IPS-20b (cell line): ENCODE measurements around the gene ACVR2B.
A peak's percentile ranks its signal among the peaks of the same experiment; 100 is the strongest.

Source experiments
- H3K27ac ChIP-seq: one replicate; pipeline ENCODE4 v1.5.1; 2013; ENCODE audit warnings: low read length
- H3K27me3 ChIP-seq: 2 replicates; pipeline ENCODE4 v1.6.1; 2013; ENCODE audit warnings: mild to moderate bottlenecking, low read length, inconsistent platforms; ENCODE audit not compliant: insufficient read depth
- H3K36me3 ChIP-seq: 2 replicates; pipeline ENCODE4 v1.6.1; 2013; ENCODE audit warnings: low read depth, mild to moderate bottlenecking, inconsistent platforms, low read length, moderate library complexity; ENCODE audit not compliant: insufficient read depth
- H3K4me1 ChIP-seq: 2 replicates; pipeline ENCODE4 v1.6.1; 2013; ENCODE audit warnings: mild to moderate bottlenecking, control low read depth, inconsistent platforms, low read length, moderate library complexity; ENCODE audit not compliant: insufficient read depth
- H3K4me3 ChIP-seq: 2 replicates; pipeline ENCODE4 v1.5.1; 2013; ENCODE audit warnings: mild to moderate bottlenecking, low read length, inconsistent platforms
- H3K9ac ChIP-seq: 2 replicates; pipeline ENCODE4 v1.6.1; 2013; ENCODE audit warnings: low read depth, mild to moderate bottlenecking, inconsistent platforms, low read length, moderate library complexity
- H3K9me3 ChIP-seq: 2 replicates; pipeline ENCODE4 v1.6.1; 2013; ENCODE audit warnings: mild to moderate bottlenecking, low read depth, low read length, inconsistent platforms; ENCODE audit not compliant: insufficient read depth

ACVR2B gene

GRCh38 chr3:38536671-38537070 is 83.0 kb downstream of the ACVR2B start:
- H3K4me3 ChIP-seq, result peak overlapping the region; percentile 21; the same call in 1 of the 2 replicates
- H3K4me1 ChIP-seq, result peaks cover 13% of the 10 kb centered on the region; the same call in 1 of the 2 replicates
- H3K27me3 ChIP-seq, result no peaks in the 10 kb centered on the region
- H3K36me3 ChIP-seq, result no peaks in the 10 kb centered on the region
- H3K9ac ChIP-seq, result no peak overlapping the region; the same call in 1 of the 2 replicates
- H3K9me3 ChIP-seq, result no peaks in the 10 kb centered on the region
- no peak overlapping the region for H3K27ac ChIP-seq

GRCh38 chr3:38538773-38539353 is 85.2 kb downstream of the ACVR2B start:
- no peaks in the 10 kb centered on the region for H3K9me3 ChIP-seq
- no peak overlapping the region for H3K27ac ChIP-seq
- peaks cover 8% of the 10 kb centered on the region; the same call in 1 of the 2 replicates for H3K4me1 ChIP-seq
- H3K4me3 ChIP-seq, result no peak overlapping the region
- no peak overlapping the region for H3K9ac ChIP-seq
- no peaks in the 10 kb centered on the region for H3K27me3 ChIP-seq
- H3K36me3 ChIP-seq, result no peaks in the 10 kb centered on the region

GRCh38 chr3:38541806-38542205 is 88.1 kb downstream of the ACVR2B start:
- H3K9ac ChIP-seq, result no peak overlapping the region
- H3K27me3 ChIP-seq, result no peaks in the 10 kb centered on the region
- H3K4me3 ChIP-seq, result no peak overlapping the region
- H3K4me1 ChIP-seq, result no peaks in the 10 kb centered on the region; the same call in 1 of the 2 replicates
- no peaks in the 10 kb centered on the region for H3K36me3 ChIP-seq
- no peaks in the 10 kb centered on the region for H3K9me3 ChIP-seq
- no peak overlapping the region for H3K27ac ChIP-seq
